K562 (cell line): Measurements from ENCODE around the gene MEIS2. TPM values are rescaled to one million over a fixed set of nuclear protein-coding genes. Genes with fewer than 3 reads are reported as not detected.

Source experiments
- ATAC-seq: fragments of 200-7000 bp; cut with Tn5 transposase; 3 replicates; pipeline ENCODE4 v1.9.1; 2020; ENCODE audit warnings: moderate library complexity
- BruUV-seq: library from RNA; stranded (reverse); fragments of 400-500 nt; replicated peaks from 2 replicates; lab custom pipeline; 2021; lab: Mats Ljungman, UMichigan
- CTCF ChIA-PET: fragments of 300-600 bp; formaldehyde crosslinking; extraction: SDS; loops from one replicate; lab custom pipeline; 2021; ENCODE audit warnings: low intra/inter-chr PET ratio; lab: Yijun Ruan, JAX
- POLR2A ChIA-PET: fragments of 300-600, 350-650 bp; sonication (Branson Sonifier 250); formaldehyde crosslinking; extraction: SDS; loops from one replicate; lab custom pipeline; 2021; ENCODE audit warnings: antibody characterized with exemption, inconsistent platforms; lab: Yijun Ruan, JAX
- DNase-seq, 4 experiments: peaks; one replicate each; pipeline versions ENCODE4 v3.0.0 to v3.0.0-alpha.2; 2011 to 2018; ENCODE audit warnings: low spot score in 3 of 4, mixed read lengths in 3 of 4; ENCODE audit errors: extremely low read depth in 1 of 4
- FAIRE-seq: peaks from 2 replicates; lab custom pipeline; 2011; peaks lifted over from hg19 to GRCh38; lab: Jason Lieb, UNC
- H2AFZ ChIP-seq: 2 replicates; pipeline ENCODE4 v1.6.0; 2011; ENCODE audit warnings: low read depth, low read length, control low read depth, inconsistent platforms
- H3K27ac ChIP-seq: fragments of 200-600 bp; 3 replicates; pipeline ENCODE4 v1.8.0; 2011; ENCODE audit warnings: low read depth, mild to moderate bottlenecking, control low read depth, inconsistent platforms, low read length, moderate library complexity, mixed read lengths; ENCODE audit errors: extremely low read depth
- H3K27me3 ChIP-seq, 2 experiments: fragments of 300-600 bp in 1 of 2; 2 replicates in 1 of 2; 3 replicates in 1 of 2; pipeline versions ENCODE4 v1.6.0 to v1.8.0; 2011; ENCODE audit warnings: inconsistent platforms in 2 of 2, low read length in 2 of 2, mild to moderate bottlenecking in 1 of 2, mixed read lengths in 1 of 2, moderate library complexity in 1 of 2; ENCODE audit not compliant: control insufficient read depth in 2 of 2, insufficient read depth in 2 of 2
- H3K36me3 ChIP-seq: fragments of 300-600 bp; 3 replicates; pipeline ENCODE4 v1.8.0; 2011; ENCODE audit warnings: mild to moderate bottlenecking, low read length, inconsistent platforms; ENCODE audit not compliant: control insufficient read depth, insufficient read depth
- H3K4me1 ChIP-seq, 2 experiments: fragments of 200-600 bp in 1 of 2; replicated peaks in 1 of 2; 2 replicates in 1 of 2; 3 replicates in 1 of 2; pipeline versions ENCODE4 v1.5.1 to v1.8.0; 2011; ENCODE audit warnings: inconsistent platforms in 2 of 2, low read length in 2 of 2, mild to moderate bottlenecking in 1 of 2, mixed read lengths in 1 of 2, moderate library complexity in 1 of 2; ENCODE audit not compliant: control insufficient read depth in 2 of 2, insufficient read depth in 2 of 2
- H3K4me2 ChIP-seq: 2 replicates; pipeline ENCODE4 v1.6.1; 2011; ENCODE audit warnings: low read length, control low read depth, inconsistent platforms, mixed read lengths; ENCODE audit not compliant: insufficient read depth
- H3K4me3 ChIP-seq: fragments of 200-600 bp; sonication (generic), shearing (Covaris generic); 2 replicates; pipeline ENCODE4 v1.5.1; 2016; ENCODE audit warnings: control low read depth, inconsistent platforms
- H3K79me2 ChIP-seq: fragments of 200-600 bp; 3 replicates; pipeline ENCODE4 v1.8.0; 2011; ENCODE audit warnings: low read length, inconsistent platforms; ENCODE audit not compliant: control insufficient read depth, insufficient read depth
- H3K9ac ChIP-seq, 2 experiments: 2 replicates each; pipeline versions ENCODE4 v1.6.0 to v1.6.1; 2011; ENCODE audit warnings: low read depth in 2 of 2, low read length in 2 of 2, control low read depth in 1 of 2, inconsistent platforms in 1 of 2, mild to moderate bottlenecking in 1 of 2, mixed read lengths in 1 of 2; ENCODE audit not compliant: insufficient read depth in 1 of 2
- H3K9me1 ChIP-seq: one replicate; pipeline ENCODE4 v1.6.0; 2011; ENCODE audit warnings: inconsistent platforms, mild to moderate bottlenecking, low read length, moderate library complexity; ENCODE audit not compliant: control insufficient read depth, insufficient read depth
- H3K9me3 ChIP-seq: replicated peaks from 2 replicates; pipeline ENCODE4 v1.5.1; 2011; ENCODE audit warnings: low read depth, low read length, inconsistent platforms; ENCODE audit not compliant: control insufficient read depth, insufficient read depth
- H4K20me1 ChIP-seq: replicated peaks from 2 replicates; pipeline ENCODE4 v1.6.1; 2011; ENCODE audit warnings: low read length, inconsistent platforms, mixed read lengths; ENCODE audit not compliant: control insufficient read depth, insufficient read depth
- ATF1 ChIP-seq, 2 experiments: fragments of 450-650 bp in 1 of 2; IDR thresholded peaks; 2 replicates each; pipeline ENCODE4 v1.6.1; 2016; ENCODE audit warnings: missing compliant biosample characterization in 1 of 2, missing genetic modification characterization in 1 of 2
- HDAC1 ChIP-seq, 2 experiments: fragments of 450-650 bp; IDR thresholded peaks; 2 replicates each; pipeline ENCODE4 v1.6.1; 2016 to 2017; ENCODE audit warnings: inconsistent platforms in 1 of 2, mild to moderate bottlenecking in 1 of 2, moderate library complexity in 1 of 2
- HSF4 ChIP-seq: fragments of 250-450 bp; sonication (Bioruptor Pico); IDR thresholded peaks from 2 replicates; pipeline ENCODE4 v2.1.2; 2022; ENCODE audit warnings: mild to moderate bottlenecking, moderate library complexity, borderline replicate concordance
- LARP7 ChIP-seq: fragments of 450-650 bp; IDR thresholded peaks from 2 replicates; pipeline ENCODE4 v1.6.1; 2016
- MAX ChIP-seq: sonication (generic); formaldehyde crosslinking; IDR thresholded peaks from 2 replicates; pipeline ENCODE4 v1.9.0; 2022; ENCODE audit warnings: mild to moderate bottlenecking, missing genetic modification reagents
- SIX5 ChIP-seq, 2 experiments: IDR thresholded peaks; 2 replicates each; pipeline ENCODE4 v1.6.1; 2011; ENCODE audit warnings: low read length in 2 of 2, borderline replicate concordance in 1 of 2, low read depth in 1 of 2, mild to moderate bottlenecking in 1 of 2, moderate library complexity in 1 of 2; ENCODE audit not compliant: insufficient read depth in 1 of 2
- ZBTB1 ChIP-seq: sonication (generic); formaldehyde crosslinking; IDR thresholded peaks from 2 replicates; pipeline ENCODE4 v1.8.1; 2023; ENCODE audit warnings: missing genetic modification reagents, low read depth, mild to moderate bottlenecking, borderline replicate concordance
- ZNF507 ChIP-seq: conservative IDR thresholded peaks from 2 replicates; pipeline ENCODE4 v1.6.1; 2017; ENCODE audit warnings: missing genetic modification characterization, missing compliant biosample characterization
- WGBS: fragments of 100-300 bp; shearing (Covaris generic); methylation state at CpG from one replicate; pipeline ENCODE4 v1.1.6; 2016; ENCODE audit warnings: low coverage, mixed read lengths; ENCODE audit not compliant: insufficient coverage; ENCODE audit errors: missing lambda C conversion rate; 5-methylcytosine and 5-hydroxymethylcytosine counted together
- in situ Hi-C: fragments of 300-500 bp; cut with MboI; formaldehyde crosslinking; loops from 4 replicates; pipeline ENCODE4 v1.15.0; 2018; ENCODE audit warnings: inconsistent platforms, mixed read lengths
- intact Hi-C: fragments of 100-400 bp; cut with micrococcal nuclease; formaldehyde crosslinking; loops from 2 replicates; pipeline ENCODE4 v1.14.2; 2022
- polyA plus RNA-seq, 8 experiments: library from polyadenylated mRNA; depleted of rRNA in 4 of 8; stranded (reverse) in 5 of 8; unstranded in 3 of 8; fragments of >200 nt; fragmentation: Nextera tagmentation in 2 of 8; fragmentation: Illumina TruSeq in 1 of 8; extraction: Ambion mirVana in 2 of 8; extraction: Trizol in 1 of 8; gene quantifications; 2 replicates each; pipeline versions ENCODE4 v1.2.1 to v1.2.3, GENCODE V29; 2011 to 2014; ENCODE audit warnings: inconsistent platforms in 1 of 8, missing spikeins in 1 of 8
- total RNA-seq, 7 experiments: library from RNA; depleted of rRNA in 6 of 7; stranded (reverse); fragments of >200 nt in 6 of 7; fragmentation: Illumina TruSeq in 2 of 7; extraction: Trizol in 2 of 7; gene quantifications; 2 replicates each; pipeline versions ENCODE4 v1.2.1 to v1.2.3, GENCODE V29; 2011 to 2021; ENCODE audit warnings: low replicate concordance in 1 of 7

MEIS2 gene
- total and polyA plus RNA-seq, 9 of the 15 experiments (the other 6 are each of a cell fraction or from before 2014, with no cell fraction given), result 7.5 to 64.2 (median 22.3) TPM

- H2AFZ ChIP-seq, result no peak overlapping the region
- 100% methylated on average over 1 of the region's 1 CpG for WGBS
- intact Hi-C loops, result no loop called here
- H4K20me1 ChIP-seq, result no peaks in the 10 kb centered on the region
- no peaks in the 10 kb centered on the region for H3K9me1 ChIP-seq
- H3K36me3 ChIP-seq, result peaks cover 61% of the 10 kb centered on the region
- H3K27me3 ChIP-seq, result no peaks in the 10 kb centered on the region
- ChIA-PET CTCF (no interaction called here), POLR2A (interaction anchor here (0.8 to 0.9 kb wide), 2 partner anchors 14 to 18 kb away, joined by 3 read pairs; no protein-coding TSS in a partner anchor)
- H3K4me2 ChIP-seq, result no peak overlapping the region
- H3K79me2 ChIP-seq, result no peaks in the 10 kb centered on the region
- BruUV-seq, result no TSS peak
- no peak for TF ChIP-seq ZNF507
- TF ChIP-seq HDAC1 (IDR thresholded peaks at IDR 0.05), result no peak
- TF ChIP-seq MAX (CRISPR knock-in tag), result no peak
- no peak for TF ChIP-seq HSF4
- TF ChIP-seq ATF1 (CRISPR knock-in tag; IDR thresholded peaks at IDR 0.05), result no peak
- no peak for TF ChIP-seq ATF1 (tag; IDR thresholded peaks at IDR 0.05)
- TF ChIP-seq SIX5 (IDR thresholded peaks at IDR 0.05; ENCODE audit: borderline replicate concordance in 1 of 2, insufficient read depth in 1 of 2, low read depth in 1 of 2, low read length in 2 of 2), result no peak
- no peak for TF ChIP-seq ZBTB1 (CRISPR knock-in tag)
- TF ChIP-seq LARP7, result no peak
- FAIRE-seq (no peak), ATAC-seq (no peak), DNase-seq (no peak)
- H3K9ac ChIP-seq, result no peak overlapping the region
- no peaks in the 10 kb centered on the region for H3K4me1 ChIP-seq
- H3K4me3 ChIP-seq, result no peak overlapping the region
- in situ Hi-C loops, result no loop called here
- no peaks in the 10 kb centered on the region for H3K9me3 ChIP-seq
- no peak overlapping the region for H3K27ac ChIP-seq
Measured at GRCh38 chr15:37041042-37041441, 59.3 kb downstream of the MEIS2 start.
